ENCODE results near the gene KCND2. TPM values are rescaled to one million over a fixed set of nuclear protein-coding genes. Genes with fewer than 3 reads are reported as not detected.

KCND2 gene
- total and polyA plus RNA-seq, 2 of the 8 experiments (the other 6 are each of a cell fraction or from before 2014, with no cell fraction given): 4.6 to 7.7 TPM

DNA sequence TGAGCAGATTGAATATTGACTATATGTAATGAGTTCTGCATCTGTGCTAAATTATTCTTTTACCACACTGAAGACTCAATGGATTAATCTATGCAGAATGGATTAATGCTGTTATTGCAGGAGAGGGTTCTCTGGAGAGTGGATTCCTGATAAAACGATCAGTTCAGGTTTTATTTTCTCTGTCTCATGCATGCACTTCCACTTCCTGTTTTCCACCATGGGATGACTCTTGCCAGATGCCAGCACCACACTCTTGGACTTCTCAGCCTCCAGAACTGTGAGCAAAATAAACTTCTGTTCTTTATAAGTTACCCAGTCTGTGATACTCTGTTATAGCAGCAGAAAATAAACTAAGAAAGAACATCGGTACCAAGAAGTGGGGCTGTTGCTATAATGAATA is 207.5 kb downstream of the KCND2 start (continued):
- TF ChIP-seq TEAD4 (IDR thresholded peaks at IDR 0.05; ENCODE audit: low read depth, low read length) (no peak), CREB1 (IDR thresholded peaks at IDR 0.05) (no peak), EP300 (IDR thresholded peaks at IDR 0.05; ENCODE audit: borderline replicate concordance in 1 of 2, low read depth in 2 of 2, low read length in 2 of 2) (no peak), ZNF274 (IDR thresholded peaks at IDR 0.05; ENCODE audit: borderline replicate concordance, extremely low read depth, low read length) (no peak)
- TF ChIP-seq, protein P1, sequence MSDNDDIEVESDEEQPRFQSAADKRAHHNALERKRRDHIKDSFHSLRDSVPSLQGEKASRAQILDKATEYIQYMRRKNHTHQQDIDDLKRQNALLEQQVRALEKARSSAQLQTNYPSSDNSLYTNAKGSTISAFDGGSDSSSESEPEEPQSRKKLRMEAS (IDR thresholded peaks at IDR 0.05): no peak
